GM18951 (cell line): Measurements from ENCODE around the gene FHOD1.

Experiments
- POLR2A ChIP-seq: IDR thresholded peaks from 4 replicates; pipeline ENCODE4 v1.6.1; 2011; ENCODE audit warnings: mild to moderate bottlenecking; ENCODE audit not compliant: insufficient read length, insufficient read depth; ENCODE audit errors: extremely low read depth
- in situ Hi-C: fragments of 300-500 bp; cut with MboI; formaldehyde crosslinking; loops from one replicate; pipeline ENCODE4 v1.12.0; 2022; ENCODE audit warnings: low sequenced_read_pairs, mixed read lengths, inconsistent platforms; ENCODE audit not compliant: unreplicated experiment

FHOD1 gene

DNA sequence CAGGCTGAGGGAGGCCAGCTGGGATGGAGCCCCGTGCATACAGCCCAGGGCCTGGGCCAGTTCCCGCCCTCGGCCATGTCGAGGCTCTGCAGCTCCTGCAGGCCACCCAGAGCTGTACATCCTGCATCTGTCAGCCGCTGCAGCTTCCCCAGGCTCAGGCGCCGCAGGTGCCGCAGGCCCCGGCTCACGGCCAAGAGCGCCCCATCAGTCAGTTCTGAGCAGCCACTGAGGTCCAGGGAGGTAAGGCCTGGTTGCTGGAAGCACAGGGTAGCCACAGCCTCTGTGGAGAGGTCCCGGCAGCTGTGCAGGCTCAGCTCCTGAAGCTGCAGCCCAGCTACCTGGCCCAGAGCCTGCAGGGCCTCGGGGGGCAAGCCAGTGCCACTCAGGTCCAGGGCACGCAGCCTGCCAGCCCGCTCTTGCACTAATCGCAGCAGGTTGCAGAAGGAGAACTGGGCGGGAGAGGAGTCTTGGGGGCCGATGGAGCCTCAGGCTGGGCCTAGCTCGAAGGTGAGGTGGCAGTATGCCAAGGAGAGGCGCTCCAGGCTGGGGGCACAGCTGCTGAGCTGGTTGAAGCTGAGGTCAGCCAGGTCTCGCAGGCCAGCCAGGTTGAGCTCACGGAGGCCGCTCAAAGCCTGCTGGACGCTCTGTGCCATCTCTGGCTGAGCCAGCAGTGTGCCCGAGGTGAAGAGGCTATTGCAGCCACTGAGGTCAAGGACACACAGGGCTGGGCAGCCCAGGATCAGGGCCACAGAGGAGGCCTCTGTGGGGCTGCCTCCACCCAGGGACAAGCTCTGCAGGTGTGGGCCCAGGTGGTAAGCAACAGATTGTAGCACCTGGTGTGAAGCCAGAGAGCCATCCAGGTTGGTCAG, 37.0 kb downstream of the FHOD1 start:
- in situ Hi-C loops, result no loop called here
- TF ChIP-seq POLR2A, result no peak

- TF ChIP-seq POLR2A, result no peak
- in situ Hi-C loops, result no loop called here
Observed at GRCh38 chr16:67209565-67209964, 37.7 kb downstream of the FHOD1 start.

DNA sequence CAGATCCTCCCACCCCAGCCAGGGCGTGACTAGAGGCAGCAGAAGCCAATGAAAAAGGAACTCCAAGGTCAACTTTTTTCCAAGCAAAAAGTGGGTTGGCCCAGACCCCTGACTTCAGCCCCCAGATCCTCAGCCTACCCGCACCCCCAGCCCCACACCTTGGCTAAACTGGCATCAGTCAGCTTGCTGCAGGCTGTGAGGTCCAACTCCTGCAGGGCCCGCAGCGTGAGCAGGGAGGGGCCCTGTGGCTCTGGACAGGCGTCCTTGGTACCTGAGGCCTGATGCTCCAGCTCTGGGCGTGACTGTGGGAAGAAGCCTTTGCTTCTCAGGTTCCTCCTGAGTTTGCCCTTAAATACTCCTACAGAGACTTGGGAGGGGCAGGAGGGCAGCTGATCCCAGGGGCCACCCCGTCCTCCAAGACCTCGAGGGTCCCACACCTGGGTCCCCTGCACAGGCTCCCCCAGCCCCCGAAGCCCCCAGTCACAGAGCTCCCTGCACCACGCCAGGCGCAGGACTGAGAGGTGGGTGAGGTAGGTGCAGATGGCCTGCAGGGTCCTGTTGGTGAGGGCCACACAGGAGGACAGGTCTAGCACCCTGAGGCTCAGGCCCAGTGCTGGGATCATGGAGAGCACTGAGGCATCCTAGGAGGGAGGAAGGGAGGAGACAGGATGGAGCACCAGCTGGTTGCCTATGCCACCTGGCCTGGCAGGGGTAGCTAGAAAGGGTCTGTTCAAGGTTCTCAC, 39.0 kb downstream of the FHOD1 start:
- in situ Hi-C loops, result no loop called here
- no peak for TF ChIP-seq POLR2A

DNA sequence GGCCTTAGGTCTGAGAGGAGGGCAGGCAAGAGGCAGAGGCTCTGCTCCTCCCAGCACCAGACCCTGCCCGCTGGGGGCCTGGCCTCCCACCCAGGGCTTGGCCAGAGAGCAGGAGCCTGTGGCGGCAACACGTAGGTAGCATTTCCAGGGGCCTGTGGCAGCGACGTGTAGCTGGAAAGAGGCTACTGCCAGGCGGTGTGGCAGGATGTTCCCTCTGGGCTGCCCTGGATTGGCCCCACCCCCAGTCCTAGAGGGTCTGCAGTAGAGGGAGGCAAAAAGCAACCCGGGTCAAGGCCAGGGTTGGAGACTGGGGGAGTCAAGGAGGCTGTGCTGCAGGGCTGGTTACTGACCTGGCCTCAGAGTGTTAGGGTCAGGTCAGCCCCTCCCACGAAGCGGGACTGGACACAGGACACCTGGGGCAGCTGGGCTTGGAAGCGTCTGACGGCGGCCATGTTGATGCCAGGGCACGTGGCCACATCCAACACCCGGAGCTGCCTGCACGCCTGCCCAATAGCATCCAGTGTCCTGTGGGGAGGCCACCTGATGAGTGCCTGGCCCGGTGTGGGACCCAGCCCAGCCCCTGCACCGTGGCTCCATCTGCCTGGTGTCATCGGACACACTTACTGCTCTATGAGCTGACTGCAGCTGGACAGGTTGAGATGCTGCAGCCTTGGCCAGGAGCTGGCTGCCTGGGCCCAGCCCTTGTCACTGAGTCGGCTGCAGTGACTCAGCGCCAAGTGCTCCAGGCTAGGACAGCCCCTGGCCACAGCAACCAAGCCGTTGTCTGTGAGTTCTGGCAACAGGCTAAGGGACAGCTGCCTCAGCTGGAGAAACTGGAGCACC, 39.8 kb downstream of the FHOD1 start:
- in situ Hi-C loops, result no loop called here
- TF ChIP-seq POLR2A, result no peak

DNA sequence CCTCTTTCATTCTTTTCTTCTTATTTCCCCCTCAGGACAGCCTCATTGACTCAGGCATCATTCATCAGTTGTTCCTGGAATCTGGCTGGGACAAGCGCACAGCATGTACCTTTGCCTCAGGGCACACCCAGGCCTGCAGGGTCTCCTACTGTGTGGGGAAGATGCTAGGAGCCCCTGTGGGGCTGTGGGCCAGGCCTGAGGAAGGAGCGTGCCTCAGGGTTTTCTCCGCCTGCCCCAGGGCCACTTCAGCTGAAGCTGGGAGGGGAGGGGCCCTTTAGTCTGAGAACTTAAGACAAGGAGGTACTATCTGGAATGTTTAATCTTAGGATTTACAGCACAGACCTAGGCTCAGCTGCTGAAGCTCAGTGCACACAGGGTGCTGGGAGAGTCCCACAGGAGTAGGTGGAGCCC, 40.4 kb downstream of the FHOD1 start:
- TF ChIP-seq POLR2A, result no peak

GRCh38 chr16:67206129-67206837, 41.0 kb downstream of the FHOD1 start:
- in situ Hi-C loops, result no loop called here
- no peak for TF ChIP-seq POLR2A

More for the DNA sequence above, 40.4 kb downstream of the FHOD1 start:
- in situ Hi-C loops, result no loop called here

DNA sequence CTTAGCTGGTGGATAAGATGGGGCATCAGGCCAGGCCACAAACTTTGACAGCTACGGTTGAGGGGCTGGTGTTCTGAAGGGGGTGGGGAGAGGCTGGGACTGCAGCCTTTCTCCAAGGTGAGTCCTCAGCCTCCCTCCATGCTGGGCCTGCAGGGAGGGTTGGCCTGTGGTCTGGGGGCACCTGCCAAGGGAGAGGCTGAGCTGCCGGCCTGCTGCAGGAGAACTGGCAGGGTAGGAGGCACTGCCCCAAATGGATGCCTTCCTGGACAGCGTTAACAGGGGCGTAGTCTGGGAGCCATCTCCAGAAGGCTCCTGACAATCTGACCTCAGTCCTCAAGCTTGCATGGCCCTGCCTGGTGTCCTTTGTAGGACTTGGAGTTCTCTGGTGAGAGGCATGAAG, 43.2 kb downstream of the FHOD1 start:
- no peak for TF ChIP-seq POLR2A

GRCh38 chr16:67202956-67203493, 44.3 kb downstream of the FHOD1 start:
- in situ Hi-C loops, result no loop called here
- TF ChIP-seq POLR2A, result no peak

More for the DNA sequence above, 43.2 kb downstream of the FHOD1 start:
- in situ Hi-C loops, result no loop called here

GRCh38 chr16:67202426-67202825, 44.9 kb downstream of the FHOD1 start:
- in situ Hi-C loops, result no loop called here
- TF ChIP-seq POLR2A, result no peak

GRCh38 chr16:67201411-67202345, 45.6 kb downstream of the FHOD1 start:
- TF ChIP-seq POLR2A, result no peak
- in situ Hi-C loops, result no loop called here

DNA sequence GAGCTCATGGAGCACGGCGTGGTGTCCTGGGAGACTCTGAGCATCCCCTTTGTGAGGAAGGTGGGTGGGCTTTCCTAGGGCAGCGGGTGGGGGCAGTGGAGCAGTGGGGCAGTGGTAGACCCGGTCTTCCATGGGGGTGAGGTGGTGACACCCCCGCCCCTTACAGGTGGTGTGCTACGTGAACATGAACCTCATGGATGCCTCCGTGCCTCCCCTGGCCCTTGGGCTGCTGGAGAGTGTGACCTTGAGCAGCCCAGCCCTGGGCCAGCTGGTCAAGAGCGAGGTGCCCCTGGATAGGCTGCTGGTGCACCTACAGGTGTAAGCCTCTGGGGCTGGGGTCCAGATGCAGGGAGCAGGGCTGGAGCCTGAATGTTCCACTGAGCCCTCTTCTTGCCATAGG, 46.8 kb downstream of the FHOD1 start:
- no peak for TF ChIP-seq POLR2A
- in situ Hi-C loops, result no loop called here
